BLaER1 treated with 17β-estradiol and CSF1 and Interleukin-3, amounts not matched to agents 10 nM and 100 nM (cell line): Measurements from ENCODE around the gene COL2A1.

Experiments
- H3K27ac ChIP-seq, 11 experiments: shearing (Covaris generic); formaldehyde crosslinking; 2 replicates each; pipeline ENCODE4 v1.8.1; 2022
- H3K27me3 ChIP-seq, 11 experiments: shearing (Covaris generic); formaldehyde crosslinking; 2 replicates each; pipeline ENCODE4 v1.8.1; 2022
- H3K36me3 ChIP-seq, 11 experiments: shearing (Covaris generic); formaldehyde crosslinking; 2 replicates each; pipeline ENCODE4 v1.8.1; 2022
- H3K4me1 ChIP-seq, 10 experiments: shearing (Covaris generic); formaldehyde crosslinking; 2 replicates each; pipeline ENCODE4 v1.8.1; 2022
- H3K4me2 ChIP-seq, 11 experiments: shearing (Covaris generic); formaldehyde crosslinking; 2 replicates each; pipeline ENCODE4 v1.8.1; 2022
- H3K4me3 ChIP-seq, 10 experiments: shearing (Covaris generic); formaldehyde crosslinking; 2 replicates each; pipeline ENCODE4 v1.8.1; 2022
- H3K9ac ChIP-seq, 11 experiments: shearing (Covaris generic); formaldehyde crosslinking; 2 replicates each; pipeline ENCODE4 v1.8.1; 2022
- H3K9me3 ChIP-seq, 11 experiments: shearing (Covaris generic); formaldehyde crosslinking; replicated peaks in 1 of 11; 2 replicates each; pipeline ENCODE4 v1.8.1; 2022
- H4K20me1 ChIP-seq, 11 experiments: shearing (Covaris generic); formaldehyde crosslinking; 2 replicates each; pipeline ENCODE4 v1.8.1; 2022
- Cebpa-rat ChIP-seq, 11 experiments: shearing (Covaris generic); IDR thresholded peaks; 2 replicates each; pipeline ENCODE4 v1.8.1; 2022

COL2A1 gene

DNA sequence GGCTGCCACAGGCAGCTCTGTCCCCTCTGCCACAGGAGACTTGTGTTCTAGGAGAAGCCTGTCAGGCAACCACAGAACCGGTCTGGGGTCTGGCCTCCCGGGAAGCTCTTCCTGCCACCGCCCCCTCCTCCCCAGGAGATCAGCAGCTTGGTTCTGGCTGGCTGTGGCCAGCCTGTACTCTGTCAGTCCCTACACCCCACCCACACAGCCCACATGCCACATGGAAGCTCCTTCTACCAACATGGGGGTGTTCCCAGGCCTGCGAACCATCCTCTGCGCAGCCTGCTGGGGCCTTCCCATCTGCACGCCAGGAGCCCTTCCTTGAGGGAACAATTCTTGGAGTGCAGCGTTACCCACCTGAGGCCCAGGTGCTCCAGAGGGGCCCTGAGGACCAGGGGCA is 24.1 kb downstream of the COL2A1 start:
- Histone ChIP-seq H3K9me3 (no peaks in the 10 kb centered on the region), H3K27me3 (no peaks in the 10 kb centered on the region), H3K36me3 (no peaks in the 10 kb centered on the region), H3K4me3 (no peak overlapping the region), H3K4me2 (peak overlapping the region in 6 of 11 experiments; percentile 12 to 39 (median 19); a peak in 8 of 22 replicates), H3K27ac (no peak overlapping the region), H3K9ac (0 out of 22 replicates have a peak overlapping the region, but pooled peaks of 1 of the 11 experiments have one; percentile 15), H4K20me1 (no peaks in the 10 kb centered on the region; a peak in 3 of 22 replicates), H3K4me1 (peaks cover 0 to 62% (median 39%) of the 10 kb centered on the region in 10 experiments; a peak in 17 of 20 replicates)
- TF ChIP-seq Cebpa-rat (IDR thresholded peaks at IDR 0.05), result no peak

GRCh38 chr12:47979686-47980085 is 24.6 kb downstream of the COL2A1 start:
- H3K9ac ChIP-seq, result no peak overlapping the region
- TF ChIP-seq Cebpa-rat (IDR thresholded peaks at IDR 0.05), result no peak
- peaks cover 0 to 57% (median 38%) of the 10 kb centered on the region in 10 experiments; a peak in 17 of 20 replicates for H3K4me1 ChIP-seq
- H3K4me3 ChIP-seq, result no peak overlapping the region
- H3K27ac ChIP-seq, result no peak overlapping the region
- no peaks in the 10 kb centered on the region for H3K9me3 ChIP-seq
- no peaks in the 10 kb centered on the region for H3K27me3 ChIP-seq
- H4K20me1 ChIP-seq, result no peaks in the 10 kb centered on the region; a peak in 3 of 22 replicates
- peak overlapping the region in 6 of 11 experiments; percentile 13 to 39 (median 22); a peak in 7 of 22 replicates for H3K4me2 ChIP-seq
- H3K36me3 ChIP-seq, result no peaks in the 10 kb centered on the region

DNA sequence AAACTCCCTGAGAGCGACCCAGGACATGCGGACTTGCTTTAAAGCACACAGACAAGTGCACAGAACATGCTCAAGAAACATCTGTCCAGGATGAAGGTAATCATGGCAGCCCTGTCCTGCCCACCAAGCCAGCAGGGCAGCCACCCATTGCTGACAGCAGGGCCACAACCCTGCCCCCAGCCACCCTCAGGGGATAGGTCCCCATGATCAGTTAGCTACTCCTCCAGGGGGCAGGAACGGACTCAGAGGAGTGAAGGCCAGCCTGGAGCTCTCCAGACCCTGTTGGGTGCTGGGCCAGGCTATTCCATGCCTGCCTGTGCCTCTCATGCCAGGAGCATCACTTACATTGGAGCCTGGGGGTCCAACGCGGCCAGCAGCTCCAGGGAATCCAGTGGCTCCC is 25.1 kb downstream of the COL2A1 start:
- no peaks in the 10 kb centered on the region for H3K36me3 ChIP-seq
- H3K4me2 ChIP-seq, result peak overlapping the region in 5 of 11 experiments; percentile 20 to 31 (median 26); a peak in 8 of 22 replicates
- no peaks in the 10 kb centered on the region for H3K9me3 ChIP-seq
- TF ChIP-seq Cebpa-rat (IDR thresholded peaks at IDR 0.05), result no peak
- H3K4me1 ChIP-seq, result peaks cover 0 to 52% (median 34%) of the 10 kb centered on the region in 10 experiments; a peak in 17 of 20 replicates
- H3K27me3 ChIP-seq, result no peaks in the 10 kb centered on the region
- no peak overlapping the region for H3K9ac ChIP-seq
- no peak overlapping the region for H3K4me3 ChIP-seq
- no peak overlapping the region for H3K27ac ChIP-seq
- H4K20me1 ChIP-seq, result no peaks in the 10 kb centered on the region; a peak in 3 of 22 replicates

GRCh38 chr12:47978598-47978873 is 25.7 kb downstream of the COL2A1 start:
- Histone ChIP-seq H3K36me3 (no peaks in the 10 kb centered on the region), H3K4me2 (peak overlapping the region in 5 of 11 experiments; percentile 20 to 31 (median 26); a peak in 4 of 22 replicates), H3K27ac (no peak overlapping the region), H3K4me3 (no peak overlapping the region), H3K4me1 (peaks cover 0 to 45% (median 29%) of the 10 kb centered on the region in 10 experiments; a peak in 17 of 20 replicates), H4K20me1 (no peaks in the 10 kb centered on the region; a peak in 3 of 22 replicates), H3K9ac (no peak overlapping the region), H3K27me3 (no peaks in the 10 kb centered on the region), H3K9me3 (no peaks in the 10 kb centered on the region)
- no peak for TF ChIP-seq Cebpa-rat (IDR thresholded peaks at IDR 0.05)

DNA sequence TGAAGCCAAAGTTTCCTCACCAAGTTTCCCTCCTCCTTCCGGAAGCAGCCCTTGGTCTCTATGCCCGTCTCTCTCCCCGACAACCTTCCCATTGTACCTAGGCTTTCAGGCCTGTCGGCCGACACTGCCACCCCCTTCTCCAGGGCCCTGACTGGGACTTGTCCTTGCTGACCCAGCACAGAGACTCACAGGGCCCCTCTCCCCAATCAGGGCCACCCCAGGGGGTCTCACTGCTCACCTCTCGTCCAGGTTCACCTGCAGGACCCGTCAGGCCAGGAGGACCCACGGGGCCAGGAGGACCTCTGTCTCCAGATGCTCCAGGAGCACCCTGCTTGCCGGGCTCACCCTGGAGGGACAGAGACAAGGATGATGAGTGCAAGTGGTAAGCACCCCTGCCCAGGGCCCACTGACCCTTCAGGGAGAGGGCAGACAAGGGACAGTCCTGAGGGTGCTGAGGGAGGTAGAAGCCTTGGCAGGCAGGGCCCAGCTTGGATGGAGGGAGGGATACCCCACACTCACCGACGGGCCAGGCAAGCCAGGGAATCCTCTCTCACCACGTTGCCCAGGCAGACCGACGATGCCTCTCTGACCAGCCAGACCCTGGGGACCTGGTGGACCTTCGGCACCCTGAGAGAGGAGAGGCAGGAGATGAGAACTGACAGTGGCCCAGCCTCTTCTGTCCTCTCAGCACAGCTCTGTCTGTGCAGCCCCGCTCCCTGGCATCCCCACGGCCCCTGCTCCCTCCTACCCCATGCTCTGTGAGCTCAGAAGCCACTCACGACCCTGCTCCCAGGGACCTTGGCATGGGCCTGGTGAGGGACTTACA is 26.3 kb downstream of the COL2A1 start:
- 0 out of 22 replicates have a peak overlapping the region, but pooled peaks of 2 of the 11 experiments have one; percentile 20 to 31 for H3K4me2 ChIP-seq
- no peaks in the 10 kb centered on the region; a peak in 2 of 22 replicates for H4K20me1 ChIP-seq
- no peaks in the 10 kb centered on the region for H3K36me3 ChIP-seq
- TF ChIP-seq Cebpa-rat (IDR thresholded peaks at IDR 0.05), result no peak
- H3K27me3 ChIP-seq, result no peaks in the 10 kb centered on the region
- no peak overlapping the region for H3K9ac ChIP-seq
- H3K9me3 ChIP-seq, result no peaks in the 10 kb centered on the region
- H3K4me3 ChIP-seq, result no peak overlapping the region
- no peak overlapping the region for H3K27ac ChIP-seq
- peaks cover 0 to 40% (median 23%) of the 10 kb centered on the region in 10 experiments; a peak in 14 of 20 replicates for H3K4me1 ChIP-seq

- Histone ChIP-seq H3K9me3 (no peaks in the 10 kb centered on the region), H3K27ac (no peak overlapping the region), H3K36me3 (no peaks in the 10 kb centered on the region), H3K4me3 (no peak overlapping the region), H3K27me3 (no peaks in the 10 kb centered on the region), H3K9ac (no peak overlapping the region), H4K20me1 (no peaks in the 10 kb centered on the region; a peak in 2 of 22 replicates), H3K4me2 (no peak overlapping the region), H3K4me1 (peaks cover 0 to 32% (median 15%) of the 10 kb centered on the region in 10 experiments; a peak in 13 of 20 replicates)
- TF ChIP-seq Cebpa-rat (IDR thresholded peaks at IDR 0.05), result no peak
These were observed 27.1 kb downstream of the COL2A1 start for GRCh38 chr12:47977046-47977771.

GRCh38 chr12:47975816-47976215 is 28.5 kb downstream of the COL2A1 start:
- Histone ChIP-seq H3K4me1 (peaks cover 0 to 24% (median 10%) of the 10 kb centered on the region in 10 experiments; a peak in 12 of 20 replicates), H3K27ac (no peak overlapping the region), H3K4me2 (no peak overlapping the region), H3K9me3 (no peaks in the 10 kb centered on the region), H3K27me3 (no peaks in the 10 kb centered on the region), H3K4me3 (no peak overlapping the region), H4K20me1 (no peaks in the 10 kb centered on the region; a peak in 1 of 22 replicates), H3K36me3 (0 out of 22 replicates have a peak, but pooled peaks cover 0 to 3% (median 0%) of the 10 kb centered on the region in 11 experiments), H3K9ac (no peak overlapping the region)
- TF ChIP-seq Cebpa-rat (IDR thresholded peaks at IDR 0.05), result no peak

DNA sequence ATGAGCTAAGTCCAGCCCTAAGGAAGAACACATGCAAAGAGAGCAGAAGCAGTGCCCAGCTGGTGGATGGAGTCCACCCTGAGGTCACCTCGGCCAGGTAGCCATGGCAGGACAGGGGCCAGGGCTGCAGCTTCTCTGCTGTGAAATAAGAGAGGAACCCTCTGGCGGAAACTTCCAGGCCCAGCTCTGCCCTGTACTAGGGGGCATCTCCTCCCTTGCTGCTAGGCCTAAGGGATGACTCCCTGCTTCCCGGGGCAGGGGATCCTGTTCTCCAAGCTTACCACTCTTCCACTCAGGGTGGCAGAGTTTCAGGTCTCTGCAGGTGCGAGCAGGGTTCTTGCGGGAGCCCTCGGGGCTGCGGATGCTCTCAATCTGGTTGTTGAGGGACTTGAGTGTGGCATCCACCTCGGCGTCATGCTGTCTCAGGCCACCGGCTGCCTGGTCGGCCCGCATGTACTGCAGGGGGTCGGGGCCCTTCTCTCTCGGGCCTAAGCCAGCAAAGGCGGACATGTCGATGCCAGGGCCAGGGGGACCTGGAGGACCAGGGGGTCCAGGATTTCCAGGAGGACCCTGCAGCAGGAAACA is 29.1 kb downstream of the COL2A1 start:
- no peak for TF ChIP-seq Cebpa-rat (IDR thresholded peaks at IDR 0.05)
- no peak overlapping the region for H3K4me3 ChIP-seq
- no peak overlapping the region for H3K4me2 ChIP-seq
- no peaks in the 10 kb centered on the region for H3K27me3 ChIP-seq
- H3K9me3 ChIP-seq, result no peaks in the 10 kb centered on the region
- no peak overlapping the region for H3K27ac ChIP-seq
- H3K36me3 ChIP-seq, result 0 out of 22 replicates have a peak, but pooled peaks cover 0 to 4% (median 0%) of the 10 kb centered on the region in 11 experiments
- no peak overlapping the region for H3K9ac ChIP-seq
- no peaks in the 10 kb centered on the region; a peak in 1 of 22 replicates for H4K20me1 ChIP-seq
- H3K4me1 ChIP-seq, result peaks cover 0 to 18% (median 8%) of the 10 kb centered on the region in 10 experiments; a peak in 10 of 20 replicates

GRCh38 chr12:47973870-47974269 is 30.4 kb downstream of the COL2A1 start:
- Histone ChIP-seq H4K20me1 (no peaks in the 10 kb centered on the region; a peak in 2 of 22 replicates), H3K4me2 (no peak overlapping the region), H3K27me3 (no peaks in the 10 kb centered on the region), H3K9ac (no peak overlapping the region), H3K9me3 (no peaks in the 10 kb centered on the region), H3K27ac (no peak overlapping the region), H3K4me3 (no peak overlapping the region), H3K36me3 (peaks cover 1 to 16% (median 6%) of the 10 kb centered on the region in 11 experiments; a peak in 14 of 22 replicates), H3K4me1 (peaks cover 0 to 8% (median 2%) of the 10 kb centered on the region in 10 experiments; a peak in 9 of 20 replicates)
- no peak for TF ChIP-seq Cebpa-rat (IDR thresholded peaks at IDR 0.05)
